OCI-LY3 (cell line): Measurements from ENCODE around the gene SNAI1.

Experiments
- H2AFZ ChIP-seq: fragments of 200-600, 300-600 bp; shearing (Covaris generic); 2 replicates; pipeline ENCODE4 v1.6.0; 2014; ENCODE audit warnings: antibody characterized with exemption, low read depth, low read length
- H3K27ac ChIP-seq: fragments of 200-600, 300-600 bp; sonication (generic); 2 replicates; pipeline ENCODE4 v1.5.1; 2014; ENCODE audit warnings: mild to moderate bottlenecking, low read length, moderate library complexity, mixed read lengths
- H3K27me3 ChIP-seq: fragments of 200-600, 300-600 bp; sonication (generic); 2 replicates; pipeline ENCODE4 v1.6.1; 2014; ENCODE audit warnings: low read depth, low read length, mixed read lengths
- H3K36me3 ChIP-seq: fragments of 200-600, 300-600 bp; sonication (generic); replicated peaks from 2 replicates; pipeline ENCODE3; 2014; ENCODE audit warnings: low read depth, low read length, mixed read lengths
- H3K4me1 ChIP-seq: fragments of 300-600, 200-600 bp; sonication (generic); 2 replicates; pipeline ENCODE4 v1.6.1; 2014; ENCODE audit warnings: low read length, mixed read lengths
- H3K4me2 ChIP-seq: fragments of 200-600, 300-600 bp; sonication (generic); 2 replicates; pipeline ENCODE4 v1.6.1; 2014; ENCODE audit warnings: low read length, mixed read lengths
- H3K4me3 ChIP-seq: fragments of 300-600, 200-600 bp; sonication (generic); 2 replicates; pipeline ENCODE4 v1.5.1; 2014; ENCODE audit warnings: antibody characterized with exemption, mild to moderate bottlenecking, low read length, moderate library complexity
- H3K79me2 ChIP-seq: fragments of 300-600, 200-600 bp; shearing (Covaris generic); 2 replicates; pipeline ENCODE4 v1.6.1; 2014; ENCODE audit warnings: mild to moderate bottlenecking, low read length, mixed read lengths
- H3K9ac ChIP-seq: fragments of 300-600, 200-600 bp; shearing (Covaris generic); 2 replicates; pipeline ENCODE4 v1.6.0; 2014; ENCODE audit warnings: mild to moderate bottlenecking, low read length, moderate library complexity
- H3K9me3 ChIP-seq: fragments of 200-600, 300-600 bp; shearing (Covaris generic); 2 replicates; pipeline ENCODE4 v1.6.1; 2014; ENCODE audit warnings: low read length, mixed read lengths; ENCODE audit not compliant: insufficient read depth
- H4K20me1 ChIP-seq: fragments of 200-600, 300-600 bp; sonication (generic); 2 replicates; pipeline ENCODE4 v1.6.1; 2016; ENCODE audit warnings: low read length, mixed read lengths; ENCODE audit not compliant: insufficient read depth
- EZH2phosphoT487 ChIP-seq: fragments of 200-600 bp; shearing (Covaris generic); IDR thresholded peaks from 2 replicates; pipeline ENCODE4 v1.6.1; 2018; ENCODE audit warnings: antibody characterized with exemption, mixed run types, low read depth
- TF ChIP-seq, protein P1 (sequence below): fragments of 200-600, 300-600 bp; sonication (generic); IDR thresholded peaks from 2 replicates; pipeline ENCODE4 v1.5.1; 2014; ENCODE audit warnings: antibody characterized with exemption, low read length, low read depth

SNAI1 gene

DNA sequence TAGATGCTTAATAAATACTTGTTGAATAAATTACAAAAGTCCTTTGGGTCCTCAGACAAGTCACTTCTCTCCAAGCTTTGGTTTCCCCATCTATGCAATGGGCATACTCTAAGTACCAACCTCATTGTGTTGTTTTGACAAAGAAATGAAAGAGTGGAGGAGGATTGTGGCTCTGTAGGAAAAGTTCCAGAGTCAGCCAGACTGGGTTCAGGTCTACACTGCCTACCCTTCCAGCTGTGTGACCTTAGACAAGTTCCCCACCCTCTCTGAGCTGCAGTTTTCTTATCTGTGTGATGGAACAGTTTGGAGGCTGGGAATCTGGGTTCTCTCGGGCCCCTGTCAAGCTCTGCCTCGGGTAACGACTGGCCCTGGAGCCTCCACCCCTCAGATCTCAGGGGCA lies 53.9 kb downstream of the SNAI1 start:
- Histone ChIP-seq H3K4me1 (peaks cover 16% of the 10 kb centered on the region), H2AFZ (no peak overlapping the region), H3K4me3 (no peak overlapping the region), H3K9me3 (no peaks in the 10 kb centered on the region), H3K79me2 (no peaks in the 10 kb centered on the region), H3K36me3 (no peaks in the 10 kb centered on the region), H3K27me3 (no peaks in the 10 kb centered on the region), H3K27ac (no peak overlapping the region), H3K9ac (no peak overlapping the region), H4K20me1 (no peaks in the 10 kb centered on the region), H3K4me2 (no peak overlapping the region)
- TF ChIP-seq, protein P1, sequence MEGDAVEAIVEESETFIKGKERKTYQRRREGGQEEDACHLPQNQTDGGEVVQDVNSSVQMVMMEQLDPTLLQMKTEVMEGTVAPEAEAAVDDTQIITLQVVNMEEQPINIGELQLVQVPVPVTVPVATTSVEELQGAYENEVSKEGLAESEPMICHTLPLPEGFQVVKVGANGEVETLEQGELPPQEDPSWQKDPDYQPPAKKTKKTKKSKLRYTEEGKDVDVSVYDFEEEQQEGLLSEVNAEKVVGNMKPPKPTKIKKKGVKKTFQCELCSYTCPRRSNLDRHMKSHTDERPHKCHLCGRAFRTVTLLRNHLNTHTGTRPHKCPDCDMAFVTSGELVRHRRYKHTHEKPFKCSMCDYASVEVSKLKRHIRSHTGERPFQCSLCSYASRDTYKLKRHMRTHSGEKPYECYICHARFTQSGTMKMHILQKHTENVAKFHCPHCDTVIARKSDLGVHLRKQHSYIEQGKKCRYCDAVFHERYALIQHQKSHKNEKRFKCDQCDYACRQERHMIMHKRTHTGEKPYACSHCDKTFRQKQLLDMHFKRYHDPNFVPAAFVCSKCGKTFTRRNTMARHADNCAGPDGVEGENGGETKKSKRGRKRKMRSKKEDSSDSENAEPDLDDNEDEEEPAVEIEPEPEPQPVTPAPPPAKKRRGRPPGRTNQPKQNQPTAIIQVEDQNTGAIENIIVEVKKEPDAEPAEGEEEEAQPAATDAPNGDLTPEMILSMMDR: no peak

DNA sequence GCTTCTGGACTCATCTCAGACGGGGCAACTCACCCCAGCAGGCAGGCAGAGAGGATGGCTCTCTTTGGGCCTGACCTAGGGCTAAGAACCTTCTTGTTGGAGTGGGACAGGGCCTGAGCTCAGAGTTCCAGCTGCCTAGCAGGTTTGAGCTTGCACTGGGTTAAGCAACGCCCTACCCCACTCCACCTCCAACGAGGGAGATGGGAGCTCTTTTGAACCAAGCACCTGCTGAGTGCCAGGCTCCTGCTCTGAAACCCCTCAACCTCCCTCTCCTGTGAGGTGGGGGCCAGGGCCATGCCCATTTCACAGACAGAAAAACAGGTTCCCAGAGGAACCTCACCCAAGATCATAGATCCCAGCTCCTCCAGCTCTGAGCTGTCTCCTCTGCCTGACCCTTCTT lies 54.3 kb downstream of the SNAI1 start:
- H3K79me2 ChIP-seq: no peaks in the 10 kb centered on the region
- no peaks in the 10 kb centered on the region for H3K9me3 ChIP-seq
- TF ChIP-seq EZH2phosphoT487: no peak
- TF ChIP-seq, protein P1: no peak
- H3K27ac ChIP-seq: no peak overlapping the region
- no peaks in the 10 kb centered on the region for H3K27me3 ChIP-seq
- no peak overlapping the region for H2AFZ ChIP-seq
- H3K4me3 ChIP-seq: no peak overlapping the region
- H3K9ac ChIP-seq: no peak overlapping the region
- H3K4me1 ChIP-seq: peaks cover 20% of the 10 kb centered on the region
- H3K4me2 ChIP-seq: no peak overlapping the region
- no peaks in the 10 kb centered on the region for H3K36me3 ChIP-seq
- no peaks in the 10 kb centered on the region for H4K20me1 ChIP-seq

DNA sequence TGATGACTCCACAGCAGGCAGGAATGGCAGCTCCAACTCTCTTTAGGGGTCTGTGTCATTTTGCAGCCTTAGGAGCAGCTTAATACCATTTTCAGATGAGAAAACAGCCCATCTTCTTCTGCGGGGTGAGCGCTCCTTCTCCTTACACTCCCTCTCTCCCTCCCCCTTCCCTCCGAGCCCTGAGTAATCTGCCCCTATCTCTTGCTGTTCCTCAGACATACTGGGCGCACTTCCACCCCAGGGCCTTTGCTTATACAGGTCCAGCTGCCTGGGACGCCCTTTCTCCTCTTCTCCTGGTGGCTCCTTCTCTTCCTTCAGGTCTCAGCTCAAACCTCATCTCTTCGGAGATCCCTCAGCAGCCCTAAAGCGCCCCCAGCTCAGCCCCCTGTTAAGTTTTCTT lies 54.8 kb downstream of the SNAI1 start:
- no peak overlapping the region for H2AFZ ChIP-seq
- no peak overlapping the region for H3K27ac ChIP-seq
- no peaks in the 10 kb centered on the region for H3K36me3 ChIP-seq
- no peaks in the 10 kb centered on the region for H3K9me3 ChIP-seq
- no peak overlapping the region for H3K4me2 ChIP-seq
- H3K4me3 ChIP-seq: no peak overlapping the region
- H3K9ac ChIP-seq: no peak overlapping the region
- H3K4me1 ChIP-seq: peaks cover 20% of the 10 kb centered on the region
- no peaks in the 10 kb centered on the region for H3K79me2 ChIP-seq
- TF ChIP-seq, protein P1: no peak
- TF ChIP-seq EZH2phosphoT487: no peak
- no peaks in the 10 kb centered on the region for H4K20me1 ChIP-seq
- H3K27me3 ChIP-seq: no peaks in the 10 kb centered on the region

DNA sequence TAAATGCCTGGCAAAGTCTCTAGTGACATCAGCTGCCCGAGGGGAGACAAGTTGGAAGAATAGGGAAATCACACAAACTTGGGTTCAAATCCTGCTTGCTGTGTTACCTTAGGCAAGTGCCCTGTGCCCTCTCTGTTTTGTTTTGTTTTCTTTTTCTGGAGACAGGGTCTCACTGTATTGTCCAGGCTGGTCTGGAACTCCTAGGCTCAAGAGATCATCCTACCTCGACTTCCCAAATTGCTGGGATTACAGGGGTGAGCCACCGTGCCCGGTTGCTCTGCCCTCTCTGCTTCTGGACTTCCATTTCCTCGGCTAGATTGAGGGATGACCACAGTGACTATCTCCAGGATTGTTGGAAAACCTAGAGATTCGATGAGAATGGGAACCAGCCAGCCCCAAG lies 55.4 kb downstream of the SNAI1 start:
- H3K79me2 ChIP-seq: no peaks in the 10 kb centered on the region
- H3K4me1 ChIP-seq: peaks cover 20% of the 10 kb centered on the region
- no peaks in the 10 kb centered on the region for H4K20me1 ChIP-seq
- no peaks in the 10 kb centered on the region for H3K27me3 ChIP-seq
- H3K36me3 ChIP-seq: no peaks in the 10 kb centered on the region
- no peaks in the 10 kb centered on the region for H3K9me3 ChIP-seq
- no peak overlapping the region for H3K4me2 ChIP-seq
- H3K27ac ChIP-seq: no peak overlapping the region
- no peak overlapping the region for H2AFZ ChIP-seq
- no peak overlapping the region for H3K9ac ChIP-seq
- TF ChIP-seq EZH2phosphoT487: no peak
- TF ChIP-seq, protein P1: no peak
- H3K4me3 ChIP-seq: no peak overlapping the region
